Thyroid gland (tissue), 4 donors: ENCODE measurements around the gene ANKRD39. TPM values are rescaled to one million over a fixed set of nuclear protein-coding genes. Genes with fewer than 3 reads are reported as not detected.

Experiments
- DNase-seq, 2 donors: peaks; one replicate each; pipeline ENCODE4 v3.0.0-alpha.2; 2019
- H3K27ac ChIP-seq, 3 donors: fragments of 200-600 bp; sonication (generic); 1 replicate in 2 of 3; 2 replicates in 1 of 3; pipeline ENCODE4 v1.5.1; 2016 to 2019; ENCODE audit warnings: mild to moderate bottlenecking in 1 of 3, moderate library complexity in 1 of 3
- H3K27me3 ChIP-seq: fragments of 200-600 bp; sonication (generic); one replicate; pipeline ENCODE4 v1.5.1; 2019
- H3K36me3 ChIP-seq, 2 donors: fragments of 200-600 bp; sonication (generic); one replicate each; pipeline ENCODE4 v1.5.1; 2016 to 2019
- H3K4me1 ChIP-seq, 2 donors: fragments of 200-600 bp; sonication (generic); one replicate each; pipeline ENCODE4 v1.5.1; 2017 to 2019
- H3K4me3 ChIP-seq, 3 donors: fragments of 200-600 bp; sonication (generic); replicated peaks in 1 of 3; 1 replicate in 2 of 3; 2 replicates in 1 of 3; pipeline ENCODE4 v1.5.1; 2016; ENCODE audit warnings: mild to moderate bottlenecking in 1 of 3
- H3K9me3 ChIP-seq: fragments of 200-600 bp; sonication (generic); one replicate; pipeline ENCODE4 v1.5.1; 2017
- POLR2A ChIP-seq, 2 donors: fragments of 450-650 bp; IDR thresholded peaks; one replicate each; pipeline ENCODE4 v1.6.1; 2017; ENCODE audit warnings: antibody characterized with exemption in 2 of 2, mild to moderate bottlenecking in 2 of 2, moderate library complexity in 1 of 2
- WGBS, 2 donors: methylation state at CpG; one replicate each; pipeline ENCODE4 v1.1.5; 2017; 5-methylcytosine and 5-hydroxymethylcytosine counted together
- intact Hi-C: fragments of 100-400 bp; cut with DNase I; formaldehyde crosslinking; loops from one replicate; pipeline ENCODE4 v1.15.1; 2023
- total RNA-seq, 4 donors: library from RNA; depleted of rRNA; stranded (reverse); fragments of >200 nt; gene quantifications; one replicate each; pipeline ENCODE4 v1.2.3, GENCODE V29; 2016
- TF ChIP-seq, protein P1 (sequence below), 6 experiments: fragments of 200-600 bp in 3 of 6; fragments of 450-650 bp in 3 of 6; sonication (generic) in 3 of 6; IDR thresholded peaks; one replicate each; pipeline ENCODE4 v1.5.1; 2016 to 2019; ENCODE audit warnings: antibody characterized with exemption in 6 of 6, mild to moderate bottlenecking in 2 of 6, inconsistent platforms in 1 of 6, moderate library complexity in 1 of 6

Gene ANKRD39
- total RNA-seq, 4 donors from 2014 or later: 11.6 to 25.7 (median 14.1) TPM

DNA sequence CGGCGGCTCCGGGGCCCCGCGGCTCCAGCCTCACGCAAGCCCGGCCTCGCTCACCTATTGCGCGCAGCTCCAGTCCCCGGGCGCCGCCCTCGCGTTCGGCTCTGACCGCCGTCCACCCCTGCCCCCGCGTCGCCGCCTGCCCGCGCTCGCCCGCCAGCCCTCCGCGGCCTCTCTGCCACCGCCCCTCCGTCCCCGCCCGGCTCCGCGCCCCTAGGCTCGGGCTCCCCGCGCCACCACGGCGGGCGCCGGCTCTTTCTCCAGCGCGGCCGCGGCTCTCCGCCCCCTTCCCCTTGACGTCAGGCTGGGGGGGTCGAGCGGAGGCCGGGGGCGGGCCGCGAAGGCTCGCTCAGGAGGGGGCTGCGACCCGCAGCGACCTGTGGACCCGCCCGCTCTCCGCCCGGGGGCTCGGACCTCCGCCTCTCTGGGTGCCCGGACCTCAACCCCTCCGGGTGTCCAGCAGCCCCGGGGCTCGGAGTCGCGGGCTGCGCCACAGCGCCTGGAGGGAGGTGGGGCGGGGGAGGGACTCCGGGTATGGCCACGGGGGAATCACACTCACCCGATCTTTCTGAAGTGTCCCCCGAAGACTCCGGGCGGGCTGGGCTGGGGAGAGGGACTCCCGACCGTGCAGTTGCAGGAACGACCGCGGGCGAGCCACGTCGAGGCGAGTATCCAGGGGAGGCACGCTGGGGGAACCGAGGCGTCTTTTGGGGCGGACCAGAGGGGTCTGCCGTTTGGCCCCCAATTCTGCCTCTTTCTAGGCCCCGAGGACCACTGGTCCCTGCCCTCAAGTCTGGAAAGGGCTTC, 12.2 kb upstream of the ANKRD39 start, which contains the start of gene SEMA4C:
Gene SEMA4C (minus strand): TSS at position 259 of the 804 bp plus-strand sequence. CDS start 2,194 bp downstream, outside the sequence.
- DNase-seq: peak; percentile 52 to 54
- intact Hi-C loops: no loop called here
- Histone ChIP-seq H3K4me1 (peaks cover 11 to 53% of the 10 kb centered on the region in 2 donors), H3K27ac (peak within 1 kb of the TSS; percentile 92 to 97 (median 93)), H3K27me3 (no peaks in the 10 kb centered on the region), H3K9me3 (no peaks in the 10 kb centered on the region), H3K36me3 (peaks cover 9% of the 10 kb centered on the region in 2 donors), H3K4me3 (peak within 1 kb of the TSS; percentile 77 to 100 (median 99))
- WGBS, 2 donors: 0 to 3% methylated on average over 16 to 19 of the region's 93 CpGs
- TF ChIP-seq, protein P1, sequence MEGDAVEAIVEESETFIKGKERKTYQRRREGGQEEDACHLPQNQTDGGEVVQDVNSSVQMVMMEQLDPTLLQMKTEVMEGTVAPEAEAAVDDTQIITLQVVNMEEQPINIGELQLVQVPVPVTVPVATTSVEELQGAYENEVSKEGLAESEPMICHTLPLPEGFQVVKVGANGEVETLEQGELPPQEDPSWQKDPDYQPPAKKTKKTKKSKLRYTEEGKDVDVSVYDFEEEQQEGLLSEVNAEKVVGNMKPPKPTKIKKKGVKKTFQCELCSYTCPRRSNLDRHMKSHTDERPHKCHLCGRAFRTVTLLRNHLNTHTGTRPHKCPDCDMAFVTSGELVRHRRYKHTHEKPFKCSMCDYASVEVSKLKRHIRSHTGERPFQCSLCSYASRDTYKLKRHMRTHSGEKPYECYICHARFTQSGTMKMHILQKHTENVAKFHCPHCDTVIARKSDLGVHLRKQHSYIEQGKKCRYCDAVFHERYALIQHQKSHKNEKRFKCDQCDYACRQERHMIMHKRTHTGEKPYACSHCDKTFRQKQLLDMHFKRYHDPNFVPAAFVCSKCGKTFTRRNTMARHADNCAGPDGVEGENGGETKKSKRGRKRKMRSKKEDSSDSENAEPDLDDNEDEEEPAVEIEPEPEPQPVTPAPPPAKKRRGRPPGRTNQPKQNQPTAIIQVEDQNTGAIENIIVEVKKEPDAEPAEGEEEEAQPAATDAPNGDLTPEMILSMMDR (IDR thresholded peaks at IDR 0.05): no peak
- TF ChIP-seq POLR2A (IDR thresholded peaks at IDR 0.05): peak in 1 of 2 donors; percentile 79

DNA sequence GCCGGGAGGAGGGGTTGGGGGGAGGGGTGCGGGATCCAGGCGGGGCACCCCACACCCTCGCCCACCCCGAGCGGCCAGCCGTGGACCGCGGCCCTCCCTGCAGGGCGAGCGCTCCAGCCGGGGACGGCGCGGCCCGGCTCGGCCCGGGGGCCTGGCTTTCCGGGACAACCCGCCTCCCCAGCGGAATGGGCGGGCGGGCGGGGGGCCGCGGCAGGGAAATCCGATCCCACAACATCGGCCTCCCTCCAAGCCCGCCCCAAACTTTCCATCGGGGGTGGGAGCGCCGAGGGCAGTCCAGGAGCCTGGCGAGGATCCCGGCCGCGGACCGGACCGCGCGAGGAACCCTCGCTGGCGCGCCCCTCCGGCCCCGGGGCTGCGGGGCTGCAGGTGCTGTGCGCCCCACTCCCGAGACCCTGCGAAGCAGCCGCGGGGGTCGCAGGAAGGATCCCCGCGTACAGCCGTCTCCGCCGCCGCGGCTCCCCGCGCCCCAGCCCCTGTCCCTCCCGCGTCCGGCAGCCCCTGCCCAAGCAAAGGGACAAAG, 11.5 kb upstream of the ANKRD39 start:
- peak overlapping the region; percentile 77 to 100 (median 99) for H3K4me3 ChIP-seq
- peaks cover 11 to 53% of the 10 kb centered on the region in 2 donors for H3K4me1 ChIP-seq
- peak; percentile 74 to 77 for DNase-seq
- intact Hi-C loops: no loop called here
- H3K36me3 ChIP-seq: peaks cover 16% of the 10 kb centered on the region in 2 donors
- TF ChIP-seq POLR2A (IDR thresholded peaks at IDR 0.05): no peak
- TF ChIP-seq, protein P1 (IDR thresholded peaks at IDR 0.05): no peak
- H3K27ac ChIP-seq: peak overlapping the region; percentile 92 to 97 (median 93)
- H3K9me3 ChIP-seq: no peaks in the 10 kb centered on the region
- no peaks in the 10 kb centered on the region for H3K27me3 ChIP-seq
- 0% methylated on average over 9 of the region's 64 CpGs; no CpG with 5 or more reads in 1 of the 2 donors for WGBS, 2 donors

DNA sequence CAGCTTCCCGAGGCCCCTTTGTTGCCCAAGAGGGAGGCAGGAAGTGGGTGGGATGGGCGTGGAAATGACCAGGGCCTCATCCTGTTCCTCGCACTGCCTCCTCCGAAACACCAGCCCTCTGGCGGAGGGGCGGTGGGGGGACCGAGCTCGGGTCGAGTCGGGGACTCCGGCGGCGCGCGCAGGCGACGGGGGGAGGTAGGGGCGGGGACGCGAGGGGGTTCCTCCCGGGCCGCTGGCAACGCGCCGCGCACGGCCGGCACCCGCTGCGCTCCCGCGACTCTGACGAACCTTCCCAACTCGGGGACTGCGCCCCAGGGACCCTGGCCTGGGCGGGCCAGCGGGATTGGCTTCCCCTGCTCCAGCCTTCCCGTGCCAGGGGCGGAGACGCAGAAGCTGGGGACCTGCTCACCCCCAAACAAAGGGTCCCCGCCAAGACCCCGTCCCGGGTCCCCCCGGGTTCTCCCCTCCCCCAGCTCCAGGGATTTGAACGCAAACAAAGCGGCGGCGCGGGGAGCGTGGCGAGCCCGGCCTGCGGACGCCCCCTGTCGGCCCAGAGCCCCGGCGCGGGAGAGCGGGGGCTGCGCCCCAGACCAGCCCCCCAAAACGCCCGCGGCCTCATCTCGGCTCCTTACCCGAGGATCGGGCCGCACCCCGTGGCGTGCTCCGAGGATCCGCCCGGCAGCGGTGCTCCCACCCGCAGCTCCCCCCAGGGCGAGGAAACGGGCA, 10.9 kb upstream of the ANKRD39 start:
- 0% methylated on average over 2 of the region's 76 CpGs for WGBS, 2 donors
- peaks cover 22% of the 10 kb centered on the region in 2 donors for H3K36me3 ChIP-seq
- H3K9me3 ChIP-seq: no peaks in the 10 kb centered on the region
- intact Hi-C loops: no loop called here
- no peaks in the 10 kb centered on the region for H3K27me3 ChIP-seq
- DNase-seq: peak; percentile 85 to 89
- TF ChIP-seq, protein P1 (IDR thresholded peaks at IDR 0.05): peak in 5 of 6 experiments; percentile 31 to 63 (median 45)
- peak in 1 of 2 donors; percentile 52 for TF ChIP-seq POLR2A (IDR thresholded peaks at IDR 0.05)
- peak overlapping the region; percentile 92 to 97 (median 93) for H3K27ac ChIP-seq
- H3K4me3 ChIP-seq: peak overlapping the region; percentile 77 to 100 (median 99)
- peaks cover 11 to 48% of the 10 kb centered on the region in 2 donors for H3K4me1 ChIP-seq

DNA sequence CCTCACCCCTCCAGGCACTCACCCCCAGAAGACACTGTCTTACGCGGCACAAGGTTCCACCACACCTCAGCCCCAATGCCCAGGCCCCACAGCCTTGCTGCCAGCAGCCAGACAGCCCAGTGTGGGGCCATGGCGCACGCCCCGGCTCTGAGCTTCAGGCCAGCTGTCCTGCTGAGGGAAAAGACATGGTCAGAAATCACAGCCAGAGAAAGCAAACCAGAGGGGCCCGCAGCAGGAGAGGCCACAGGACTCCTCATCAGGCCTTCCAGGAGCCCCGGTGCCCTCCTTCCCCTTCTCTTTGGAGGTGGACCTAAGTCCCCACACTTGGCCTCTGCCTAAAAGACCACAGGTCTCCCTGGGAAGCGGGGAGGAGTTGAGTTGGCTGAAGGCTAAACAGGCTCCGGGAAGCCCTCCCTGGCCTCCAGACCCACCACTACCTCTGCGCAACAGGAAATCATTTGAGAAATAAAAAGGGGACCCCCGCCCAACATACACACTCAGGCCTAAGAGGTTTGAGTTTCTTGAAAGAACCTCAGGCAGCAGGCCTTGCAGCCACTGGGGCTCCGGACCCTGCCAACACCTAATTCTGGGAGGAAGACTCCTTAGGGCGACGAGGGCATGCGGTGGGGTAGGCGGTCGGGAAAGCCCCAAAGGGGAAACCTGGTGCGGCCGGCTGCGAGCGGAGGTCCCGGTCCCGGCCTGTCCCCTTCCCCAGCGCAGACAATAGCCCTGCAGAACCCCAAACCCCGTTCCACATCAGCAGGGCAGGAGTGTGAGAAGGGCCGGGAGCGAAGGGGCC, 10.1 kb upstream of the ANKRD39 start:
- no peak for DNase-seq
- Histone ChIP-seq H3K27me3 (no peaks in the 10 kb centered on the region), H3K36me3 (peaks cover 30% of the 10 kb centered on the region in 2 donors), H3K9me3 (no peaks in the 10 kb centered on the region), H3K4me1 (peaks cover 11 to 44% of the 10 kb centered on the region in 2 donors), H3K27ac (peak overlapping the region; percentile 92 to 97 (median 93)), H3K4me3 (peak overlapping the region; percentile 77 to 100 (median 99))
- TF ChIP-seq POLR2A (IDR thresholded peaks at IDR 0.05): no peak
- TF ChIP-seq, protein P1 (IDR thresholded peaks at IDR 0.05): peak in 1 of 6 experiments; percentile 10
- WGBS, 2 donors: 34% methylated on average over 20 to 27 of the region's 27 CpGs
- intact Hi-C loops: no loop called here
